ENCODE measurements around the gene COL6A2.
"Not testable (repeated sequence)": the region's sequence is repeated elsewhere in the genome, so short reads cannot be mapped to it uniquely, and the experiment has no call there.

Gene COL6A2

GRCh38 chr21:46176443-46177129 is 78.7 kb downstream of the COL6A2 start:
- DNase-seq (ENCODE audit: low spot score) = not testable (repeated sequence)

- DNase-seq (ENCODE audit: low spot score) = no peak
Observed at GRCh38 chr21:46178961-46179360, 81.0 kb downstream of the COL6A2 start.
